IMR-90 (cell line): ENCODE data around the gene PARD3.

Source experiments
- CHD1 ChIP-seq: IDR thresholded peaks from 2 replicates; pipeline ENCODE4 v1.6.1; 2012; ENCODE audit warnings: low read depth, low read length, improper control_type of control experiment
- CTCF ChIP-seq: conservative IDR thresholded peaks from 2 replicates; pipeline ENCODE4 v1.5.1; 2012; ENCODE audit warnings: mild to moderate bottlenecking, low read depth, low read length, improper control_type of control experiment
- MAFK ChIP-seq: IDR thresholded peaks from 2 replicates; pipeline ENCODE4 v1.6.1; 2012; ENCODE audit warnings: low read depth, low read length, improper control_type of control experiment
- MXI1 ChIP-seq: IDR thresholded peaks from 2 replicates; pipeline ENCODE4 v1.6.1; 2012; ENCODE audit warnings: low read depth, mild to moderate bottlenecking, low read length, moderate library complexity, borderline replicate concordance
- POLR2A ChIP-seq: IDR thresholded peaks from 2 replicates; pipeline ENCODE4 v1.6.1; 2012; ENCODE audit warnings: mild to moderate bottlenecking, low read depth, low read length
- SMC3 ChIP-seq: fragments of 150-350 bp; IDR thresholded peaks from 2 replicates; pipeline ENCODE4 v1.6.1; 2016; ENCODE audit warnings: low read depth, mild to moderate bottlenecking, antibody characterized with exemption, low read length, moderate library complexity

GRCh38 chr10:34303022-34303421 is 512.1 kb downstream of the PARD3 start:
- TF ChIP-seq POLR2A = no peak
- no peak for TF ChIP-seq CTCF
- no peak for TF ChIP-seq CHD1
- TF ChIP-seq SMC3 = no peak
- no peak for TF ChIP-seq MAFK
- TF ChIP-seq MXI1 = no peak
